Measurements from ENCODE around the gene RTTN. TPM values are rescaled to one million over a fixed set of nuclear protein-coding genes. Genes with fewer than 3 reads are reported as not detected.

Gene RTTN
- total RNA-seq, 1 experiment from 2014 or later, result 14.3 TPM

DNA sequence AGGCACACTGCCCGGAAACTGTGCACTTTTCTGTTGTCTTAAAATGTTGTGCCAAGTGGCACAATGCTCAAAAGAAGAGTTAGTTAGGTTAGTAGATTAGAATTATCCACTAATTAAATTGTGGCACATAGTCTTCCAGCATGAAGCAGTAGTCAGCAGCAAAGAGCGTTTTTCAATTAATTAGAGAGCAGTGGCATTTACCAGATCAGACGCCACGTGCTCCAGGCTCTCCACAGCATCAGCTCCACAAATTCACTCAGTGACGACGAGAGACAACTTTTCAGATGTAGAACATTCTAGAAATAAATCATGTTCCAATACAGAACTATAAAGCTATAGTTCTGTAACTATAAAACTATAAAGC, 16.4 kb upstream of the RTTN start:
- no peaks in the 10 kb centered on the region for H3K36me3 ChIP-seq (ENCODE audit: low read depth)
- H3K4me2 ChIP-seq, result no peak overlapping the region
- peaks cover 2% of the 10 kb centered on the region; the same call in 1 of the 2 replicates for H3K9me3 ChIP-seq (ENCODE audit: insufficient read depth, low read depth)
- no TSS peak for BruUV-seq (replicated peaks)
- H3K9me2 ChIP-seq (ENCODE audit: insufficient read depth), result no peaks in the 10 kb centered on the region
- H4K20me1 ChIP-seq (ENCODE audit: insufficient read depth), result no peaks in the 10 kb centered on the region
- CTCF ChIA-PET, result no interaction called here
- POLR2A ChIA-PET (ENCODE audit: unreplicated experiment), result no interaction called here
- H2AFZ ChIP-seq, result no peak overlapping the region
- H3K79me2 ChIP-seq (ENCODE audit: low read depth), result no peaks in the 10 kb centered on the region
- H3K27ac ChIP-seq, result no peak overlapping the region
- H3K4me3 ChIP-seq, result no peak overlapping the region
- intact Hi-C loops (cut with micrococcal nuclease; ENCODE audit: unreplicated experiment), result no loop called here
- H3K27me3 ChIP-seq (ENCODE audit: insufficient read depth, low read depth), result no peaks in the 10 kb centered on the region
- no peaks in the 10 kb centered on the region for H3F3A ChIP-seq (ENCODE audit: insufficient read depth, low read depth)
- H3K4me1 ChIP-seq (replicated peaks; ENCODE audit: insufficient read depth), result no peaks in the 10 kb centered on the region
- no peak for DNase-seq
- TF ChIP-seq EZH2 (IDR thresholded peaks at IDR 0.05; ENCODE audit: low read depth), result no peak

GRCh38 chr18:70221156-70221914, 15.8 kb upstream of the RTTN start:
- ChIA-PET CTCF (no interaction called here), POLR2A (ENCODE audit: unreplicated experiment) (no interaction called here)
- Histone ChIP-seq H3K27ac (no peak overlapping the region), H2AFZ (no peak overlapping the region), H3K4me1 (replicated peaks; ENCODE audit: insufficient read depth) (no peaks in the 10 kb centered on the region), H4K20me1 (ENCODE audit: insufficient read depth) (no peaks in the 10 kb centered on the region), H3K9me3 (ENCODE audit: insufficient read depth, low read depth) (no peaks in the 10 kb centered on the region), H3K4me3 (no peak overlapping the region), H3K27me3 (ENCODE audit: insufficient read depth, low read depth) (no peaks in the 10 kb centered on the region), H3K9me2 (ENCODE audit: insufficient read depth) (no peaks in the 10 kb centered on the region), H3F3A (ENCODE audit: insufficient read depth, low read depth) (no peaks in the 10 kb centered on the region), H3K36me3 (ENCODE audit: low read depth) (no peaks in the 10 kb centered on the region), H3K79me2 (ENCODE audit: low read depth) (no peaks in the 10 kb centered on the region), H3K4me2 (no peak overlapping the region)
- intact Hi-C loops (cut with micrococcal nuclease; ENCODE audit: unreplicated experiment), result no loop called here
- TF ChIP-seq, protein P1, sequence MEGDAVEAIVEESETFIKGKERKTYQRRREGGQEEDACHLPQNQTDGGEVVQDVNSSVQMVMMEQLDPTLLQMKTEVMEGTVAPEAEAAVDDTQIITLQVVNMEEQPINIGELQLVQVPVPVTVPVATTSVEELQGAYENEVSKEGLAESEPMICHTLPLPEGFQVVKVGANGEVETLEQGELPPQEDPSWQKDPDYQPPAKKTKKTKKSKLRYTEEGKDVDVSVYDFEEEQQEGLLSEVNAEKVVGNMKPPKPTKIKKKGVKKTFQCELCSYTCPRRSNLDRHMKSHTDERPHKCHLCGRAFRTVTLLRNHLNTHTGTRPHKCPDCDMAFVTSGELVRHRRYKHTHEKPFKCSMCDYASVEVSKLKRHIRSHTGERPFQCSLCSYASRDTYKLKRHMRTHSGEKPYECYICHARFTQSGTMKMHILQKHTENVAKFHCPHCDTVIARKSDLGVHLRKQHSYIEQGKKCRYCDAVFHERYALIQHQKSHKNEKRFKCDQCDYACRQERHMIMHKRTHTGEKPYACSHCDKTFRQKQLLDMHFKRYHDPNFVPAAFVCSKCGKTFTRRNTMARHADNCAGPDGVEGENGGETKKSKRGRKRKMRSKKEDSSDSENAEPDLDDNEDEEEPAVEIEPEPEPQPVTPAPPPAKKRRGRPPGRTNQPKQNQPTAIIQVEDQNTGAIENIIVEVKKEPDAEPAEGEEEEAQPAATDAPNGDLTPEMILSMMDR (conservative IDR thresholded peaks at IDR 0.05), result no peak
- no peak for DNase-seq
- no TSS peak for BruUV-seq (replicated peaks)

DNA sequence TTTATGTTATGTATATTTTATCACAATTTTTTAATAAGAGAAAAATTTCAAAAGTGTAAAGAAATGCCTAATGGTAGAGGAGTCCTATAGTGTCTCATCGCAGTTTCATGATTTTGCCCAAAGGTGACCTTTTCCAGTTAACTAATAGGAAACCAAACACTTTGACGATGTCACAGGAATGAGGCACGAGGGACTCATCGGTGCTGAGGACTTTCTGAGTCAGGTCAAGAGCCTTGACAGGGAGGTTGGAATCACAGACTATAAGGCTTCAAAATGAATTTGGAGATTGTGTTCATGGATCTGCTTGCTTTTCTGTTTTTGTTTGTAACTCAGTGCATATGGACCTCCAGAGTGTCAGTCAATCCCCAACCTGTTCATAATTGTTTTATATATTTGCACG, 15.1 kb upstream of the RTTN start:
- H3K4me1 ChIP-seq (replicated peaks; ENCODE audit: insufficient read depth), result no peaks in the 10 kb centered on the region
- TF ChIP-seq EZH2 (IDR thresholded peaks at IDR 0.05; ENCODE audit: low read depth), result no peak
- TF ChIP-seq, protein P1 (conservative IDR thresholded peaks at IDR 0.05), result no peak
- no peaks in the 10 kb centered on the region for H4K20me1 ChIP-seq (ENCODE audit: insufficient read depth)
- H3K4me3 ChIP-seq, result no peak overlapping the region
- no peak overlapping the region for H2AFZ ChIP-seq
- H3K27me3 ChIP-seq (ENCODE audit: insufficient read depth, low read depth), result no peaks in the 10 kb centered on the region
- intact Hi-C loops (cut with micrococcal nuclease; ENCODE audit: unreplicated experiment), result no loop called here
- H3K79me2 ChIP-seq (ENCODE audit: low read depth), result no peaks in the 10 kb centered on the region
- H3K4me2 ChIP-seq, result no peak overlapping the region
- DNase-seq, result no peak
- ChIA-PET POLR2A (ENCODE audit: unreplicated experiment) (no interaction called here), CTCF (no interaction called here)
- no peaks in the 10 kb centered on the region for H3K9me2 ChIP-seq (ENCODE audit: insufficient read depth)
- no peaks in the 10 kb centered on the region for H3F3A ChIP-seq (ENCODE audit: insufficient read depth, low read depth)
- H3K36me3 ChIP-seq (ENCODE audit: low read depth), result no peaks in the 10 kb centered on the region
- no peak overlapping the region for H3K27ac ChIP-seq
- BruUV-seq (replicated peaks), result no TSS peak
- no peaks in the 10 kb centered on the region for H3K9me3 ChIP-seq (ENCODE audit: insufficient read depth, low read depth)

DNA sequence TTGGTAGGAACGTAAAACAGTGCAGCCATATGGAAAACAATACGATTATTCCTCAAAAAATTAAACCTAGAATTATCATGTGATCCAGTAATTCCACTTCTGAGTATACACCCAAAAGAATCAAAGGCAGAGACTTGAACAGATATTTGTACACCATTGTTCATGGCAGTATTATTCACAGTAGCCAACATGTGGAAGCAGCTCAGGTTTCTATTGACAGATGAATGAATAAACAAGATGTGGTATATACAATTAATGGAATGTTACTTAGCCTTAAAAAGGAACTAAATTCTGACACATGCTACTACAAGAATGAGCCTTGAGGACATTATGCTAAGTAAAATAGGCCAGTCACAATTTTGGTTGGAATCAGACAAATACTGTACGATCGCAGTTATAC, 14.2 kb upstream of the RTTN start:
- no peak overlapping the region for H3K4me3 ChIP-seq
- H3K4me2 ChIP-seq, result no peak overlapping the region
- CTCF ChIA-PET, result no interaction called here
- no peaks in the 10 kb centered on the region for H3K79me2 ChIP-seq (ENCODE audit: low read depth)
- intact Hi-C loops (cut with micrococcal nuclease; ENCODE audit: unreplicated experiment), result no loop called here
- no peaks in the 10 kb centered on the region for H4K20me1 ChIP-seq (ENCODE audit: insufficient read depth)
- TF ChIP-seq, protein P1 (conservative IDR thresholded peaks at IDR 0.05), result no peak
- TF ChIP-seq EZH2 (IDR thresholded peaks at IDR 0.05; ENCODE audit: low read depth), result no peak
- no peaks in the 10 kb centered on the region for H3F3A ChIP-seq (ENCODE audit: insufficient read depth, low read depth)
- no peaks in the 10 kb centered on the region for H3K36me3 ChIP-seq (ENCODE audit: low read depth)
- no peaks in the 10 kb centered on the region for H3K9me2 ChIP-seq (ENCODE audit: insufficient read depth)
- no peaks in the 10 kb centered on the region for H3K4me1 ChIP-seq (replicated peaks; ENCODE audit: insufficient read depth)
- BruUV-seq (replicated peaks), result no TSS peak
- no peak overlapping the region for H2AFZ ChIP-seq
- H3K27me3 ChIP-seq (ENCODE audit: insufficient read depth, low read depth), result no peaks in the 10 kb centered on the region
- H3K27ac ChIP-seq, result no peak overlapping the region
- POLR2A ChIA-PET (ENCODE audit: unreplicated experiment), result no interaction called here
- no peak for DNase-seq
- no peaks in the 10 kb centered on the region for H3K9me3 ChIP-seq (ENCODE audit: insufficient read depth, low read depth)

Measured in PC-9 (cell line).